Esophagus squamous epithelium (tissue), 5 donors: ENCODE measurements around the gene AADACL4. TPM values are rescaled to one million over a fixed set of nuclear protein-coding genes. Genes with fewer than 3 reads are reported as not detected.
A peak's percentile ranks its signal among the peaks of the same experiment; 100 is the strongest.

Experiments used
- DNase-seq: peaks from one replicate; lab custom pipeline; 2025; lab: John Stamatoyannopoulos, UW
- H3K27ac ChIP-seq, 4 donors: fragments of 200-600 bp; sonication (generic); one replicate each; pipeline ENCODE4 v1.5.1; 2016 to 2019; ENCODE audit warnings: mild to moderate bottlenecking in 1 of 4
- H3K27me3 ChIP-seq, 4 donors: fragments of 200-600 bp; sonication (generic); 1 replicate in 3 of 4; 2 replicates in 1 of 4; pipeline versions ENCODE4 v1.5.1 to v1.6.0; 2017 to 2021; ENCODE audit warnings: antibody characterized with exemption in 1 of 4
- H3K36me3 ChIP-seq, 3 donors: fragments of 200-600 bp; sonication (generic); one replicate each; pipeline ENCODE4 v1.5.1; 2016 to 2019
- H3K4me1 ChIP-seq, 3 donors: fragments of 200-600 bp; sonication (generic); one replicate each; pipeline ENCODE4 v1.5.1; 2017 to 2019
- H3K4me3 ChIP-seq, 4 donors: fragments of 200-600 bp; sonication (generic); 1 replicate in 3 of 4; 2 replicates in 1 of 4; pipeline ENCODE4 v1.5.1; 2016 to 2019; ENCODE audit warnings: mild to moderate bottlenecking in 2 of 4, moderate library complexity in 1 of 4
- H3K9me3 ChIP-seq, 3 donors: fragments of 200-600 bp; sonication (generic); one replicate each; pipeline ENCODE4 v1.5.1; 2016 to 2019
- POLR2A ChIP-seq, 4 donors: fragments of 450-650 bp; IDR thresholded peaks; one replicate each; pipeline ENCODE4 v1.6.1; 2017; ENCODE audit warnings: antibody characterized with exemption in 4 of 4, mild to moderate bottlenecking in 4 of 4, moderate library complexity in 3 of 4
- whole genome bisulfite sequencing, 2 donors: methylation state at CpG; one replicate each; pipeline ENCODE4 v1.1.5; 2018; 5-methylcytosine and 5-hydroxymethylcytosine counted together
- intact Hi-C: fragments of 100-400 bp; cut with DNase I; formaldehyde crosslinking; loops from one replicate; pipeline ENCODE4 v1.15.0; 2022
- total RNA-seq, 4 donors: library from RNA; depleted of rRNA; stranded (reverse); fragments of >200 nt; gene quantifications; one replicate each; pipeline ENCODE4 v1.1.0, GENCODE V29; 2016
- TF ChIP-seq, protein P1 (sequence below), 6 experiments: fragments of 450-650 bp in 4 of 6; fragments of 200-600 bp in 2 of 6; sonication (generic) in 2 of 6; IDR thresholded peaks; one replicate each; pipeline ENCODE4 v1.5.1; 2016 to 2019; ENCODE audit warnings: antibody characterized with exemption in 6 of 6, mild to moderate bottlenecking in 4 of 6, moderate library complexity in 4 of 6
- donor health status: DM: yes; HTN: yes; CAD: no.

The AADACL4 gene
- total RNA-seq, 4 donors from 2014 or later, result not detected

DNA sequence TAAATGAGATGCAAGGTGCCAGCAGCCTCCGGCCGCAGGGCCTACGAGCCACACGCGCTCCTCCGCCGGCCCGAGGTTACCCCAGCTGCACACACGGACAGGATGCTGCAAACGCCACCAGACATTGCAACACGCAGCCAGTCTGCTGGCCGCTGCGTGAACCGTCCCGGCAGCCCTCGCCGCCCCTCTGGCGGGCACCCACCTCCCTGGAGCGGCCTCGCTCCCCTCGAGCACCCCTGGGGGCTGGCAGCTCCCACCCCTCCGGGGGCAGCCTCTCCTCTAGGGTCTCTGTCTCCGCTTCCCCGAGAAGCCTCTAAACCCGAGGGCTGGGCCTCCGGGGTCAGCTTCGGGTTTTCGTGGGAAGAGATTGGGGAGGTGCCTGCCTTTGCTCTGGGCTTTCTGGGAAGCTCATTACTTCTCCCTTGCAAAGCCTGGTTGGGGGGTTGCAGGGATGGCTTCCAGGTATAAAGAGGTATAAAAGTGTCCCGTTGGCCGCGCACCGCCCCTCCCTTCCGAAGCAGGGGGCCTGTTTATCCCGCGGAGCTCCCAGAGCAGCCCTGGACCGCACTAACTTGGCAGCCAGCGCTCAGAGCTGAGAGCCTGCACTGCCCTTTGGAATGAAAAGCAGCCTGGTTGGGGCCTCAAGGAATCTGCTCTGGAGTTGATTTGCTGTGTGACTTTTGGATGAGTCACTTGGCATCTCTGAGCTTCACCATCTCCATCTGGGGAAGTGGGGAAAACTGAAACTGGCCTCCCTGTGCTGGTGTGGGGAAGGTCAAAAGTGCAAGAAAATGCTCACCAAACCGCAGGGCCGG lies 47.7 kb upstream of the AADACL4 start:
- Histone ChIP-seq H3K27ac (peak overlapping the region; percentile 87 to 94 (median 92)), H3K4me3 (peak overlapping the region in 3 of 4 donors; percentile 35 to 61 (median 42)), H3K27me3 (no peaks in the 10 kb centered on the region), H3K9me3 (no peaks in the 10 kb centered on the region), H3K4me1 (peaks cover 83 to 100% (median 89%) of the 10 kb centered on the region in 3 donors), H3K36me3 (peaks cover 0 to 37% (median 0%) of the 10 kb centered on the region in 3 donors)
- no peak for DNase-seq
- WGBS, 2 donors, result 3 to 29% methylated on average over 2 to 19 of the region's 39 CpGs
- intact Hi-C loops, result no loop called here
- TF ChIP-seq, protein P1, sequence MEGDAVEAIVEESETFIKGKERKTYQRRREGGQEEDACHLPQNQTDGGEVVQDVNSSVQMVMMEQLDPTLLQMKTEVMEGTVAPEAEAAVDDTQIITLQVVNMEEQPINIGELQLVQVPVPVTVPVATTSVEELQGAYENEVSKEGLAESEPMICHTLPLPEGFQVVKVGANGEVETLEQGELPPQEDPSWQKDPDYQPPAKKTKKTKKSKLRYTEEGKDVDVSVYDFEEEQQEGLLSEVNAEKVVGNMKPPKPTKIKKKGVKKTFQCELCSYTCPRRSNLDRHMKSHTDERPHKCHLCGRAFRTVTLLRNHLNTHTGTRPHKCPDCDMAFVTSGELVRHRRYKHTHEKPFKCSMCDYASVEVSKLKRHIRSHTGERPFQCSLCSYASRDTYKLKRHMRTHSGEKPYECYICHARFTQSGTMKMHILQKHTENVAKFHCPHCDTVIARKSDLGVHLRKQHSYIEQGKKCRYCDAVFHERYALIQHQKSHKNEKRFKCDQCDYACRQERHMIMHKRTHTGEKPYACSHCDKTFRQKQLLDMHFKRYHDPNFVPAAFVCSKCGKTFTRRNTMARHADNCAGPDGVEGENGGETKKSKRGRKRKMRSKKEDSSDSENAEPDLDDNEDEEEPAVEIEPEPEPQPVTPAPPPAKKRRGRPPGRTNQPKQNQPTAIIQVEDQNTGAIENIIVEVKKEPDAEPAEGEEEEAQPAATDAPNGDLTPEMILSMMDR (IDR thresholded peaks at IDR 0.05), result no peak
- peak in 1 of 4 donors; percentile 15 for TF ChIP-seq POLR2A (IDR thresholded peaks at IDR 0.05)

DNA sequence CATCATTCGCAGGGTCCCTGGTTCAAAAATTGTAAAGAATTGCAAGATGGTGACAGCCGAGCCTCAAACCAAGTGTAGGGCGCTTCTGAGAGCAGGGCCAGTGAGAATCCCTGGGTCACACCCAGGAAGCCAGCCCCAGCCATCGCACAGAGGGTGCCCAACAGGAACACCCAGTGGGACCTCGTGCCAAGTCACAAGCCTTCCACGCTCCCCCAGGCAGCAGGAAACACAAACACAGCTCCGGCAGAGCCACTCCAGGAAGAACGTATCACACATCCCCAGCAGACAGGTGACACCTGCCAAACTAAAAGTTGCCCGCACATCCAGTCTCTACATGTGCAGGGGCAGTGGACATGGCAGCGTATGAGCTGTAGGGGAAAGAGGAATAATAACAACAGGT lies 46.1 kb upstream of the AADACL4 start:
- TF ChIP-seq, protein P1 (IDR thresholded peaks at IDR 0.05), result no peak
- TF ChIP-seq POLR2A (IDR thresholded peaks at IDR 0.05), result no peak
- intact Hi-C loops, result no loop called here
- H3K4me1 ChIP-seq, result peaks cover 87 to 100% (median 89%) of the 10 kb centered on the region in 3 donors

DNA sequence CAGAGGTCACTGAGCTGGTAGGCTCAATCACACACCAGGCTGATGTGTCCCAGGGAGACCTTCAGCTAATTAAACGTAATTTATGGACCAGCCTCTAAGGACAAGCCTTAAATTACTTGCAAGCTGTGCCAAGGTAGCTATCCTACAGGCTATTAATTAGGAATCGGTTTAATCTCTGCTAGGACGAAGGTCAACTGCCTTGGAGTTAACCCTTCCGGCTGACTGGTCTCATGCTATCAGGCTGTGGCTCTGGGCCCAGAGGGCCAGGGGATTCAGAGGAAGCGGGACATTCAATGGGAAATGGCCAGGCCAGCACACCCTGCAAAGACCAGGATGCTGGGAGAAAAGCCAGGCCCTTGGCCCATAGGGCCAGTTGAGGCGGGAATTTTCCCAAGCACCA lies 44.9 kb upstream of the AADACL4 start:
- H3K27me3 ChIP-seq, result no peaks in the 10 kb centered on the region
- peak overlapping the region; percentile 87 to 94 (median 92) for H3K27ac ChIP-seq
- no peaks in the 10 kb centered on the region for H3K9me3 ChIP-seq
- H3K4me3 ChIP-seq, result no peak overlapping the region
- H3K36me3 ChIP-seq, result peaks cover 0 to 43% (median 0%) of the 10 kb centered on the region in 3 donors
- intact Hi-C loops, result no loop called here
- no peak for DNase-seq
- no peak for TF ChIP-seq POLR2A (IDR thresholded peaks at IDR 0.05)
- TF ChIP-seq, protein P1 (IDR thresholded peaks at IDR 0.05), result no peak
- WGBS, 2 donors, result 35 to 77% methylated on average over 2 to 5 of the region's 6 CpGs
- H3K4me1 ChIP-seq, result peaks cover 88 to 100% (median 90%) of the 10 kb centered on the region in 3 donors

More for the DNA sequence above, 46.1 kb upstream of the AADACL4 start:
- Histone ChIP-seq H3K27me3 (no peaks in the 10 kb centered on the region), H3K9me3 (no peaks in the 10 kb centered on the region), H3K27ac (peak overlapping the region; percentile 87 to 94 (median 92)), H3K36me3 (peaks cover 0 to 33% (median 0%) of the 10 kb centered on the region in 3 donors), H3K4me3 (no peak overlapping the region)
- 27 to 62% methylated on average over 5 to 9 of the region's 10 CpGs for WGBS, 2 donors
- DNase-seq, result no peak

DNA sequence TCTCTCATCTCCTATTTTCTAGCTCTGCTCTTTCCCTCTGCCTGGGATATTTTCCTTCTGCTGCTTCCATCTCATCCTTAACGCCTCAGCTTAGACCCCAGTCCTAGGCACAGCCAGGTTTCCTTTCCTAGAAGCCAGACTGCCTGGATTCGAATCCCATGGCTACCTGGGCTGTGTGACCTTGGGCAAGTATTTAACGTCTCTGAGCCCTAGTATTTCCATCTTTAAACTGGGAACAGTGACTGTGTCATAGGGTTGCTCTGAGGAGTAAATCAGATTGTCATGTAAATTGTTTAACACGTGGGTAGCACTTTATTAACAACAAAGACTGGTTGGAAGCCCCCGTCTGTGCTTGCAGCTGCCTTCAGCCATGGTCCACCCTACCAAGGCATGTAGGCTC lies 44.2 kb upstream of the AADACL4 start:
- H3K27ac ChIP-seq, result peak overlapping the region; percentile 29 to 94 (median 78)
- H3K36me3 ChIP-seq, result peaks cover 0 to 44% (median 0%) of the 10 kb centered on the region in 3 donors
- H3K4me1 ChIP-seq, result peaks cover 83 to 100% (median 90%) of the 10 kb centered on the region in 3 donors
- no peaks in the 10 kb centered on the region for H3K27me3 ChIP-seq
- H3K4me3 ChIP-seq, result no peak overlapping the region
- no peak for DNase-seq
- no peaks in the 10 kb centered on the region for H3K9me3 ChIP-seq
- intact Hi-C loops, result no loop called here
- WGBS, 2 donors, result 76 to 83% methylated on average over 5 of the region's 5 CpGs
- TF ChIP-seq POLR2A (IDR thresholded peaks at IDR 0.05), result no peak
- TF ChIP-seq, protein P1 (IDR thresholded peaks at IDR 0.05), result no peak

DNA sequence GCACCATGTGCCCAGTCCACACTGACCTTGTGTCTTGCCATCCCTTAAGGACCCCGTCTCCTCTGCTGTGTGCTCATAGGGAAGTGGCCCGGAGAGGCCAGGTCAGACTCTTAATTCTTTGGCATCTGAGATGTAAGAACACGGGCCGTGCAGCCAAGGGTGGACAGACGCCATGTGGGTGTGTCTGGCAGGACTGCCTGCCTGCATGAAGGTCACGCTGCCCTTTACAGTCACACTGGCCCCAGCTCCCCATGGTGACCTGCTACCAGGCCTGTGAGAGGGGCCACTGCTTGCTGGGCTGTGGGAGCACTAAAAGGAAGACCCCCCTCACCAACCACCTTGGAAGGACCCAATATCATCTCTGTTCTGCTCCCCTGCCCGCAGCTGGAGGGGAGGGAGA lies 43.5 kb upstream of the AADACL4 start:
- WGBS, 2 donors, result 48 to 64% methylated on average over 4 to 7 of the region's 7 CpGs
- H3K4me1 ChIP-seq, result peaks cover 81 to 100% (median 87%) of the 10 kb centered on the region in 3 donors
- no peak overlapping the region for H3K4me3 ChIP-seq
- no peaks in the 10 kb centered on the region for H3K27me3 ChIP-seq
- peaks cover 0 to 48% (median 0%) of the 10 kb centered on the region in 3 donors for H3K36me3 ChIP-seq
- peak overlapping the region; percentile 29 to 94 (median 78) for H3K27ac ChIP-seq
- TF ChIP-seq POLR2A (IDR thresholded peaks at IDR 0.05), result no peak
- TF ChIP-seq, protein P1 (IDR thresholded peaks at IDR 0.05), result no peak
- no peaks in the 10 kb centered on the region for H3K9me3 ChIP-seq
- no peak for DNase-seq
- intact Hi-C loops, result no loop called here
